HPDE6-E6E7 (cell line): Measurements from ENCODE around the gene HSF2BP.
"Not testable (repeated sequence)": the region's sequence is repeated elsewhere in the genome, so short reads cannot be mapped to it uniquely, and the experiment has no call there.

Experiments
- DNase-seq: peaks from one replicate; pipeline ENCODE4 v3.0.0; 2011; ENCODE audit warnings: missing footprints; ENCODE audit errors: extremely low spot score

The HSF2BP gene

GRCh38 chr21:43659136-43660000 is at the start of gene HSF2BP, which contains the start of gene RRP1B:
HSF2BP (minus strand) TSS chr21:43659488; CDS start chr21:43658096, 1,392 bp downstream.
RRP1B (plus strand) TSS chr21:43659560; CDS start chr21:43659665, 105 bp downstream.
- DNase-seq, result peak; percentile 70

GRCh38 chr21:43708745-43709381 is 49.6 kb upstream of the HSF2BP start:
- DNase-seq, result no peak

GRCh38 chr21:43707462-43707861 is 48.2 kb upstream of the HSF2BP start:
- no peak for DNase-seq

- no peak for DNase-seq
Observed at GRCh38 chr21:43703035-43703880, 44.0 kb upstream of the HSF2BP start.

GRCh38 chr21:43702785-43703034 is 43.4 kb upstream of the HSF2BP start:
- DNase-seq, result peak; percentile 33

GRCh38 chr21:43701936-43702784 is 42.9 kb upstream of the HSF2BP start:
- DNase-seq, result no peak

GRCh38 chr21:43699933-43700599 is 40.8 kb upstream of the HSF2BP start:
- no peak for DNase-seq

- not testable (repeated sequence) for DNase-seq
Observed at GRCh38 chr21:43699492-43699777, 40.1 kb upstream of the HSF2BP start.

GRCh38 chr21:43697758-43698643 is 38.7 kb upstream of the HSF2BP start:
- no peak for DNase-seq

GRCh38 chr21:43696214-43696613 is 36.9 kb upstream of the HSF2BP start:
- no peak for DNase-seq

GRCh38 chr21:43694437-43695079 is 35.3 kb upstream of the HSF2BP start:
- no peak for DNase-seq

- no peak for DNase-seq
Observed at GRCh38 chr21:43693981-43694380, 34.7 kb upstream of the HSF2BP start.

GRCh38 chr21:43692949-43693348 is 33.7 kb upstream of the HSF2BP start:
- DNase-seq, result no peak

GRCh38 chr21:43691801-43692200 is 32.5 kb upstream of the HSF2BP start:
- no peak for DNase-seq

GRCh38 chr21:43691086-43691795 is 32.0 kb upstream of the HSF2BP start:
- no peak for DNase-seq

GRCh38 chr21:43690346-43690745 is 31.1 kb upstream of the HSF2BP start:
- no peak for DNase-seq

- DNase-seq, result no peak
Observed at GRCh38 chr21:43689556-43690337, 30.5 kb upstream of the HSF2BP start.

GRCh38 chr21:43688906-43689305 is 29.6 kb upstream of the HSF2BP start:
- DNase-seq, result no peak
